Left cardiac atrium (tissue), 4 donors: Measurements from ENCODE around the gene FAM53B. TPM values are rescaled to one million over a fixed set of nuclear protein-coding genes. Genes with fewer than 3 reads are reported as not detected.

Source experiments
- ATAC-seq, 2 donors: fragments of 200-7000 bp; cut with Tn5 transposase; one replicate each; pipeline ENCODE4 v1.9.1; 2020; ENCODE audit warnings: mild to moderate bottlenecking in 2 of 2, moderate library complexity in 2 of 2
- DNase-seq: peaks from one replicate; pipeline ENCODE4 v3.0.0-alpha.2; 2020
- intact Hi-C, 2 donors: fragments of 100-400 bp; cut with DNase I; formaldehyde crosslinking; loops; one replicate each; pipeline versions ENCODE4 v1.14.1 to v1.15.1; 2022 to 2023
- total RNA-seq, 2 donors: library from RNA; stranded (reverse); fragmentation: NEBNext Ultra II Directional; extraction: Animal tissue kit (Norgen Biotek cat#: 25700); gene quantifications; one replicate each; pipeline ENCODE4 v1.2.1, GENCODE V29; 2021
- donor health status: DM: no; HTN: yes; CAD: no.
- donor health status: DM: no; HTN: yes; CAD: no; lungs with severe emphysema.
- donor health status: DM: yes; HTN: yes; CAD: no.
- donor health status: Dilated cardiomyopathy.

The FAM53B gene
- total RNA-seq, 2 donors from 2014 or later = 23.3 to 31.4 TPM

DNA sequence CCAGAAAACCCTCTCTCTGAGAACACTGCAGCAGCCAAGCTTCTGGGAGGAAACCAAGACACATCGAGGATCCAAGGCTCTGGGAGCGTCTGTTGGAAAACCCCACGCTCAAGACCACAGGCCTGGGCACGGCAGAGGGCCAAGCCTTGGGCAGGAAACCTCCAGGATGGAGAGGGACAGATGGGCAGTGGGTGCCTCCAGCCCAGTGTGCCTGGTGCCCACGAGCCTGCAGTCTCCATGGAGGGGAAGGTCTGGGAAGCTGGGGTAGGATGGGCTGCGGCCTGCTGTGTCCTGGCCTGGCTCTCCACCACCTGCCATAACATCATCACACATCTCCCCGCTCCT, 96.1 kb downstream of the FAM53B start:
- peak in 1 of 2 donors; percentile 1 for ATAC-seq
- no peak for DNase-seq
- intact Hi-C loops = no loop called here

DNA sequence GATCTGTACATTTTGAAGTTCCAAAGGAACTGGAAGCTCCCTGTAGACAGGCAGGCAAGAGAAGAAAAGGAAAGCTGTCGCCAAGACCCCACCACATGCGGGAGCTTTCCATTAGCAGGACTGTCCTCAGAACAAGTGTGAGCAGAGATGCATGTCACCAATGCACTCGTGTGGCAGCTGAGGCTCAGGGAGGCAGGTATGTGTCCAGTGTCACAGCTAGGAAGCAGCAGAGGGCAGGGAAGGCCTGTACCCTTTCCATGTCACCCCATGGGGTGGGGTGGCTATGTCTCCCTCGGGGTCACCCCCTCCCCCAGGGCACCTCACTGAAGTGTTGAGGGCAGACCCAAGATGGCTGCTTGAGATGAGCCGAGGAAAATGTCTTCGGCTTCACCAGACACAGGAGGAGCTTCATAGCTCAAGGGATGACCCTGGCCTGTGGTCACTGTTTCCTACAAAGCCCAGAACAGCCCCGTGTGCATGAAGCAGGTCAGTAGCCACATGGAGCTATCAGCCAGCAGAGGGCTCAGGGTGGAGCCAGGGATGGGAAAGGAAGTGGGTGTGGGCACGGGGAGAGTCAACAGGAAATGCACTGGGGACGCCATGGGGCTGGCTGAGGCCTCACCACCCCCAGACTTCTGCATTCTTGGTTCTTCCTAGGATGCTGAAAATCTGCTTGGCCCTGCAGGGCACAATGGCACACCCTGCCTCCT, 96.6 kb downstream of the FAM53B start:
- ATAC-seq = peak; percentile 38 to 73
- intact Hi-C loops = no loop called here

DNA sequence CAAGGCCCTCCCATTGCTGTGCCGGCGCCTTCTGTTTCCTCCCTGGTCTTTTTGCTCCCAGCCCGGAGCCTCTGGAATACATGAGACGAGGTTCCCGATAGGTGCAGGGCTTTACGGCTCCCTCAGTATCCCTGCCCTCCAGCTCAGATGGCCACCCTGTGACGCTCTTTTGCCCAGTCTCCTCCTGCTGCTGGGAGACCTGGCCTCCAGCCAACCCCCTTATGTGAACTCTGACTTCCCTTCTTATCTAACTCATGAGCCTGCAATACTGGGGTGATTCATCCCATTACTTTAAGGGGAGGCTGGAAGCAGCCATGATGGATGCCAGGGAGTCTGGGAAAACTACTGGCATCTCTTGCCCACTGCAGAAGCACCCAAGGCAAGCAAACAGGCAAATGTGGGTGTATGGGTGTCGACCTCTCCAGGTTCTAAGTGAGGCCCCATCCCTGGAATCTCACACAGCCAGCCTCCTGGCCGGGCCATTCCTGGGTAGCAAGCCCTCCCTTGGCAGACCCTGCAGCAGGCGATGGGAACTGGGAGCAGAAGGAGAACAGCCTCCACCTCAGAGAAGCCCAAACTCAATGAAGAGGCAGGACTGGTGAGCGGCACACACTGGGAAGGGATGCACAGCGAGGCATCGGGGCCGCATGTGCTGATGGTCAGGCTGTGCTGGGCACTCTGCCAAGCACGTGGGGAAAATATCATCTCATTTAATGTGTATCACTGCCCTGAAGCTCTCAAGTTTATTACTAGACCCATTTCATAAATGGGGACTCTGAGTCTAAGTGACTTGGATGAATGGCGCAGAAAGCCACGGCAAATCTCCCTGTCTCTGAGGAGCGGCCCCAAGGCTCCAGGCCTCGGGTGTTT, 97.5 kb downstream of the FAM53B start:
- DNase-seq (peak; percentile 93), ATAC-seq (peak; percentile 36 to 62)
- intact Hi-C loops = no loop called here

More for the DNA sequence above, 96.6 kb downstream of the FAM53B start:
- peak; percentile 80 for DNase-seq

DNA sequence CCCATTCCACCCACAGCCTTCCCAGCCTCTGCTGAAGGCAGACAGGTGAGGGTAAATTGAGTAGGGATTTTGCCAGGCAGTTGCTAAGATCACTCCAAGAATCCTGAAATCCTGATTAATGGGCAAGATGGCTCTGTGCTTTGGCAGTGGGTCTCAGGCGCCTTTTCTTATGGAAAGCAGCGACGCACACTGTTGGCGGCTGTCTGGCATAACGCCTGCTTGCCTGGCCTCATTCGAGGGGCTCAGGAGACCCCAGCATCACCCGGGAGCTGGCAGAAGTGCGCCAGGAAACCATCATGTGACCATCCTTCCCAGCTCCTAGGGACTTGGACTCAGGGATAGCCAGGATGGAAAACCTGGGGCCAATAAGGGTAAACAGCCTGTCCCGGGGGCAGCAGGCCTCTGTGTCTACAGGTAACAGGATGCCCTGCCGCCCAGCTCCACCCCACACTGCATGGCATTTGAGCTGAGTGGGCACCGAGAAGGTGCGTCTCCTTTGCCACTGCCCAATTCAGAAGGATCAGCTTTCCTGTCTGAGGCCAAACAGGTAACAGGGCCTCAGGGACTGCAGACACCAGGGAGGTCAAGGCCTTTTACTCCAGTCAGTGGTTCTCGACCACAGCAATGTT, 98.6 kb downstream of the FAM53B start:
- DNase-seq (no peak), ATAC-seq (no peak)
- intact Hi-C loops = no loop called here

DNA sequence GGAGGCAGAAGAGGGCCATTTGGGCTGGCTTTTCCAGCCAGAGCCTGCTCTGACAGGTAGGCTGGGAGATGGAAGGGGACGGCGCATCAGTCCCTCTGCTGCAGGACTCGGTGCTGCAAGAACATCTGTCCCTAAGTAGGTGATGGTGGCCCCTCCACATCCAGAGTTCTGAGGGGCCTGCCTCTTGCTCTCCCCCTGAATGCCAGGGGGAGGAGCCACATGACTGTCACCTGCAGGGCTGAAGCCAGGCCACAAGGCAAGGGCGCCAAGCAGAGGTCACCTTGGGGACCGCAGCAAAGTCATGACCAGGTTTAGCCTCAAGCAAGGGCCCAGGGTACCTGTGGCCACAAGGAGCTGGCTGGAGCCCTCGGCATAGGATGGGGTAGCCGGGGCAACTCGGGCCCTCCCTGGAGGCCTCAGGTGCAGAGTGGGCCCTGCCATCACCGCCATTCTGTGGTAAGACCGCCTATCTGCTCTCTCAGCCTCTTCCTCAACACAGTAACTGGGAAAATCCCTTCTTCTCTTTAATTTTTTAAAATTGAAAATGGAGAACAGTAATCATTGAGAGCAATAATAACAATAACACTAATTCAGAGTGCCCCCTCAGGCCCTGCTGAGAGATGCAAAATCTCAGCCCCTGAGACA, 99.3 kb downstream of the FAM53B start:
- DNase-seq = no peak
- intact Hi-C loops = loop anchor here in 1 of 2 donors (5.0 kb wide), 1 partner anchor 32 kb away; no protein-coding TSS in a partner anchor
- no peak for ATAC-seq

DNA sequence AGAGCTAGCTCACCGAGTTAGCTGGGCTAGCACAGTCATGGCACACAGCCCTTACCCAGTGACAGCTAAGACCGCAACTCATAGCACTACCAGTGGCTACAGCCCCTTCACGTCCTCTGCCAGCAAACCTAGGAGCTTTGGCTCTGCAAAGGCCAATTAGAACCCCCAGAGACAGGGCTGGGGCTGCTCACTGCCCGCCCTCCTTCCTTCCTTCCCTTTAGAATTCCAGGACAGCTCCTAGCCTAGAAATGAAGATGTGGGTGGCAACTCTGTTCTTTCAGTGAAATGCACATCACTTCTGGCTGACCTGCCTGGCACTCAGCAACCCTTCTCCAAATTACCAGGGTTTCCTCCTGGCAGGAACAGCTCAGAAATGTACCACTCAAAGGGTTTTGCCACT, 99.9 kb downstream of the FAM53B start:
- DNase-seq = no peak
- intact Hi-C loops = loop anchor here in 1 of 2 donors (5.0 kb wide), 1 partner anchor 33 kb away; no protein-coding TSS in a partner anchor

DNA sequence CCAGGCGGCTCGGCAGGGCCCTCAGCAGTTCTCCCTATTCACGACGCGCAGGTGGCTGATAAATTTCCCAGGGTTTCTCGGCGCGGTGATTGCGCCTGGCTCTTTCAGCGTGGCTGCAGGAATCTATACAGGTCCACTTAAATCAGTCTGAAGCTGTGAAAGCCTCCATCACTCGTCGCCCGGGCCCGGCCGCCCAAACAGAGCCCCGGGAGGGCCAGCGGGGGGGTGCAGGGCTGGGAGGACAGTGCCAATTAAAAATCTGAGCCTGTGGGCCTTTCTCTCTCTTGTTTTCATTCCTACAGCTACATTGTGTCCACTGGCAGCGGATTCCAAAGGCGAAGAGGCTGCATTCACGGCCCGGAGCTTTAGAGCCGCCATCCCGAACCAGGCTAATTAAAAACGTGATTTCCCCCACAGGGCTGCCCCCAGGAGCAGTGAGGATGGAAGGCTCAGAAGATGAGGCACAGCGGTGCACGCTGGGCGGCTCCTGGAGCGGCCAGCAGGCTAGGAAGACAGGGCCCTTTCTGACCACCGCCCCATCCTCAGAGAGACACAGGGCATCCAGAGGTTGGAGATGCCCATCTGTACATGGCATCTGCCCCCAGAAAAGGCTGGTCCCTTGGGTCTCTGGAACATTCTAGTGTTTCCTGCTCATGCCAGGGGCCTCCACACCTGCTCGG, 100.7 kb downstream of the FAM53B start:
- no peak for ATAC-seq
- intact Hi-C loops = loop anchor here in 1 of 2 donors (5.0 kb wide), 1 partner anchor 34 kb away; no protein-coding TSS in a partner anchor
- DNase-seq = no peak

More for the DNA sequence above, 99.9 kb downstream of the FAM53B start:
- no peak for ATAC-seq

DNA sequence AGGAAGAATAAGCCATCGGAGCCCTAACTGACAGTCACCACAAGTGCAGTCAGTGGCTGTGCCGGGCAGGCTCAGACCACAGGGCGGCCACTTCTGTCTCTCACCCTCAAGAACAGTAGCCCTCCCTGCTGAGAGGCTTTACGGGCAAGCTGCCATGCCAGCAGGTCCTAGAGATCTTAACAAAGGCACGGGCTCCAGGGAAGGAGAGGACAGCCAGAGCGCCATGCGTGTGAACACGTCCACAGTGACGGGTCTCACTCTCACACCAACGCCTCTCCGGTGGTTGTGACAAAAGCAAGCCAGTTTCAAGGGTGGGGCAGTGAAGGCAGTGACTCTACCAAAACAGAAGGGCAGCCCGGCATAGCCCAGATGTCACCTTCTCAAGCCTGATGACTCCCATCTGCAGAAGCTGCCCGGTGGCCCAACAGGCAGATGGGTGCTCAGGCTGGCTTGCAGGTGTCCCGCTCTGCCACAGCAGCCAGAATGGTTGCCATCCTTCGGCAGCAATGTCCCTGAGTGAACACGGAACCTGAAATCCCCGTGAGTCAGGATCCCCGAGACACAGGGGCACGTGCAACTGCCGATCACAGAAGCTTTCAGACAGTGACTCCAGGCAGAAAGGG, 102.0 kb downstream of the FAM53B start:
- intact Hi-C loops = loop anchor here in 1 of 2 donors (5.0 kb wide), 1 partner anchor 35 kb away; no protein-coding TSS in a partner anchor
- peak; percentile 73 for DNase-seq
- ATAC-seq = peak; percentile 44 to 49

DNA sequence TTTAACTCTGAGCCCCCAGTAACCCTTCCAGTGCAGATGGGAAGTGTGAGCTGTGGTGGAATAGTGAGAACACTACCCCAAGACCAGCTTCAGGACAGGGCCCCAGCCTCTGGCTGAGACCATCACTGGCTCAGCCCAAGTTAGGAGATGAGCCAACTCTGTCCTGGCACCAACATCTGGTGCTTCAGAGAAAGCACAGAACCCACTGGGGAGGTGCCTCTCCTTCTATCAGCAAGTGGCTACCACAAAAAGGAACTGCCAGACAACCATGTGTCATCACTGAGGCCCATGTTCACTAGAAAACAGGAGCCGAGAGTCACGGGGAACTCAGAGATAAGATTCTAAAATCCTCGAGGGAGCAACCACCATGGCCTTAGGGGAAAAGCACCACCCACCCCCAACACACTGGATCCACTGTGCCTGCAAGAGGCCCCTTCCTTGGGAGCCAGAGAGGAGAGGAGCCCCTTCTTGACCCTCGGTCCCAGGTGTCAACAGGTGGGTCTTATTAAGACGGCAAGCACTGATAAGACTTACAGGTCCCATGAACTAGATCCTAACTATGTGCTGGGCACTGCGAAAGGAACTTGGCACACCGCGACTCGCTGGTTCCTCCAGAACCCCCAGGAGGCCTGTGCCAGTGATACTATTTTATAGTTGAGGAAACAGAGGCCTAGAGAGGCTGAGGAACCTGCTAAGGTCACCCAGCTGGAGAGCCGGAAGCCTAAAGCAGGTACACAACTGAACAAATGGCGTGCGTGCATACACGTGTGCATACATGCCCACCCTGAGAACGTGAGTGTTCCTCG, 102.7 kb downstream of the FAM53B start:
- intact Hi-C loops = loop anchor here in 1 of 2 donors (5.0 kb wide), 1 partner anchor 36 kb away; no protein-coding TSS in a partner anchor

DNA sequence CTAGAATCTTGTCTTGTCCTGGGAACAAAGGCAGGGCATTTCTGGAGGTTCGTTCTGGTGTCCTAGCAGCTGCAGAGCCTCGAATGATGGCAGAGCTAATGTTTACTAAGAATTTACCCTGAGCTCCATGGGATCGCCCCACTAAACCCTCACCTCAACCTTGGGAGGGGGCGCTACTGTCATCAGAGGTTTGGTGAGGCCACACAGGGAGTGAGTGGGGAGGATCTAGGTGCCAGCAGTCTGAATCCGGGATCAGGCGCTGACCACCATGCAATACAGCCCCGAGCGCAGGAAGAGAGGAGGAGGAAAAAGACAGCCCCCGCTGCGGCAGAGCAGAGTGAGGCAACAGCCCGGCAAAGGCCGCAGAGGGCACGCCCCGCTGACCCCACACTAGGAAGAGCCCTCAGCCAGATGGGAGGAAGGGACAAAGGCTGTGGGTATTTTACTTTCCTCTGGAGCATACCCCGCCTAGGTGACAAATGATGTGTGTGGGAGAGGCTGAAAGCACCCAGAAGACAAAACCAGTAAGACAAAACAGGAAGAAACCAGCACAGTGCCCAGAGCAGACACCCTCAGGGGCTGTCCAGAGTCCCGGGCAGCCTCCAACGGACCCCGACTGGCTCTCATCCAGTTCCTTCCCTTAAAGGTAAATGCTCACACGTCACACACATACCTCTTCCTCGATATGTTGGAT, 103.5 kb downstream of the FAM53B start:
- DNase-seq = no peak
- intact Hi-C loops = loop anchor here in 1 of 2 donors (5.0 kb wide), 1 partner anchor 37 kb away; no protein-coding TSS in a partner anchor
- peak; percentile 12 to 33 for ATAC-seq

More for the DNA sequence above, 102.7 kb downstream of the FAM53B start:
- peak; percentile 78 to 80 for ATAC-seq
- DNase-seq = peak; percentile 71

DNA sequence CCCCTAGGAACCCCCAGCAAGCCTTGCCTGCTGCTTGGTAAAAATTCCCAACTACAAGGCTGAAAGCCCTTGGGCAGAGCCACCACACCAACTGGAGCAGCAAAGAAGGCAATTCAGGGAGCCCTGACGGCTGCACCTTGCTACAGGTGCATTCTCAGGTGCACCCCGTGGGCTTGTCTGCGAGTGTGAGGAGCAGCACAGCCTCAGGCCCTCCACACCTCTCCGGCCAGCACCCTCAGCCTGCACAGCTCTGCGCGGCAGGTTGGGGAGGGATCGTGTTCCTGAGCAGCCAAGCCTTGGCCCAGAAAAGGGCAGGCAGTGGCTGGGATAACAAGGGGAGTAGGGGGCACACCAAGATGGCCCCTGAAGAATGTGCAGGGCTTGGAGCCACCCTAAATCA, 104.1 kb downstream of the FAM53B start:
- intact Hi-C loops = loop anchor here in 1 of 2 donors (5.0 kb wide), 1 partner anchor 37 kb away; no protein-coding TSS in a partner anchor
- DNase-seq = no peak
- no peak for ATAC-seq

DNA sequence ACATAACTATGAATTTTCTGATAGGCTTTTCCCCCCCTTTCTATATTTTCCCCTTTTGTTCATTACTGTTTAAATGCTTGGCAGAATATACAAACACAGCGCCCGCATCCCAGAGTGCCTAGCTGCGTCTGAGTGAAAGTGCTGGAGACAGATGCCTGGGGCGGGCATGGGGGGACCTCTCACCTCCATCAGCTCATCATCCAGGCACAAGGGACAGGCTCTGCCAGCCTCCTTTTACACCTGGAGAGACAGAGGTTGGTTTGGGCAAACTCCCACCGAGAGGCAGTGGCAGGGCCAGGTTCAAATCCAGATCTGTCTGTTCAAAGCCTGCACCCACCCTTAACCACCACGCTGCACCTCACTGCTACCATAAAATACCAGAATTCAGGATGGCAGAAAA, 104.5 kb downstream of the FAM53B start:
- intact Hi-C loops = loop anchor here in 1 of 2 donors (5.0 kb wide), 1 partner anchor 38 kb away; no protein-coding TSS in a partner anchor
- DNase-seq (no peak), ATAC-seq (no peak)

DNA sequence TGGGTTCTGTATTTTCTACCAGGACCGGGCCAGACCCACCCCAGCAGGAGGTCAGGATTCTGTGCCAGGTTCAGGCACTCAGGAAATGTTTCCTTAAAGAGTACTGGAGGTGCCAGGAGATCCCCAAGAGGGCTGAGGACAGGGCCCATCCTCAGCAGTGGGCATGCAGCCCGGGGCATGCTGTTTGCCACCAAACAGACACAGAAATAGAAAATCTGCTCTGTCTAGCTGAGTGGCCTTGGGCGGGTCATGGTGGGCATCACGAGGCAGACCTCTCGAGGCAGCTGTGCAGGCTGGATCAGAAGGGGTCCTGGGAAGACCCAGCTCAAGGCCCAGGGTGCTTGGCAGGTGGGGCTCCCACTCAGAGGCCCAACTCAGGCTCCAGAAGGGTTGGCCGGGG, 105.0 kb downstream of the FAM53B start:
- intact Hi-C loops = no loop called here
- ATAC-seq = no peak
- DNase-seq = no peak

DNA sequence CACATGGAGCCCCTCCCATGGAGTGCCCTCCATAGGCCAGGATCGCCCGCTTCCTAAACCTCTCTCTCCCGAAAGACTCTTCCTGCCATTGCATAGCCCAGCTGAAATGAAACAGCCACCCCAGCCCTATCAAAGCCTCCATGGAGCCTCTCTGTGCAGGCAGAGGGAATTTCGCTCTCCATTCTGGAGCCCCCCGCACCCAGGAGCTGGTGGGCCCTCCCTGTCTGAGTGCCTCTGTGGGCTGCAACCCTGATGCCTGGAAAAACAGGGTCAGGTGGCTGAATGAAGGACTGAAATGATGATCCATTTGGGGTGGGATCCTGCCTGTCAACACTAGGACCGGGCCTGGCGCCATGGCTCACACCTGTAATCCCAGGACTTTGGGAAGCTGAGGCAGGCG, 106.4 kb downstream of the FAM53B start:
- no peak for DNase-seq
- intact Hi-C loops = no loop called here
- ATAC-seq = no peak

DNA sequence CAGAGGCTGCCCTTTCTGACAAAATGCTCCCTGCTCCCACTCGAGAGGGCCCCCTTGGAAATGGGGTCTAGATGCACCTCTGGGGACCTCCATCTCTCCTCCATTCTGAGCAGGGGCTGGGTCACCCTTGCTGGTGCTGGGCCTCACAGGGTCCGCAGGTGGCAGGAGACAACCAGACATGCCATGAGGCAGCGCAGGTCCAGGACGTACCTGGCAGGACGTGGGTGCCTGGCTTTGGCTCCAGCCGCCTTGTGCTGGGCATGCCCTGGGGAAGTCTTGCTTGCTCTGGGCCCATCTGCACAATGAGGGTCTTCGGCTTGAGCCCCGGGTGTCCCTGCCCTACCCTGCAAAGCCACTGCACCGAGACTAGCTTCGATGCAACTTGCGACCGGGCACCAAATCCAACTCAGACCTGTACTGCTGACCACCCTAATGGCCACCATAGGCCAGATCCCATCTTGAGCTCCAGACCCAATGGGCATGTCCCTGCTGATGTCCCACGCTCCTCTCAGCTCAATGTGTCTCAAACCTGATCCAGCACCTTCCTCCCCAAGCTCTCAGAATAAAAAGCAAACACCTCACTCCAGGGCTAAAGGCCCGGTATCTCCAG, 107.0 kb downstream of the FAM53B start:
- intact Hi-C loops = no loop called here
- no peak for ATAC-seq
- DNase-seq = no peak
